ENCODE data around the gene CPEB4. TPM values are rescaled to one million over a fixed set of nuclear protein-coding genes. Genes with fewer than 3 reads are reported as not detected.

Gene CPEB4
- total and polyA plus RNA-seq, 5 donors from 2014 or later: 3.4 to 42.7 (median 4.7) TPM

- ATAC-seq (ENCODE audit: low read depth in 2 of 2) (no peak), DNase-seq (no peak)
- no peak overlapping the region for H3K27ac ChIP-seq (ENCODE audit: insufficient read depth, low read length, poor library complexity, severe bottlenecking)
- no peak overlapping the region for H3K4me3 Mint-ChIP-seq
- peaks cover 12 to 31% (median 22%) of the 10 kb centered on the region in 4 donors for H3K4me1 Mint-ChIP-seq
- no peaks in the 10 kb centered on the region for H3K9me3 ChIP-seq (ENCODE audit: control insufficient read depth in 2 of 2, low read length in 2 of 2)
- H3K4me3 ChIP-seq (ENCODE audit: low read depth, low read length): no peak overlapping the region
- no peaks in the 10 kb centered on the region for H3K9me3 Mint-ChIP-seq
- H3K27ac Mint-ChIP-seq: peak overlapping the region in 2 of 3 donors; percentile 27 to 30
- peaks cover 3% of the 10 kb centered on the region for H3K36me3 Mint-ChIP-seq
- H3K36me3 ChIP-seq (ENCODE audit: control insufficient read depth, insufficient read depth, low read length): peaks cover 3% of the 10 kb centered on the region
- peaks cover 17% of the 10 kb centered on the region for H3K4me1 ChIP-seq (ENCODE audit: control insufficient read depth, insufficient read depth, low read length, poor library complexity, severe bottlenecking)
- H3K27me3 Mint-ChIP-seq: no peaks in the 10 kb centered on the region
- no peaks in the 10 kb centered on the region for H3K27me3 ChIP-seq (ENCODE audit: control insufficient read depth, insufficient read depth, low read length)
These were observed 35.3 kb downstream of the CPEB4 start for GRCh38 chr5:173923218-173924095.

- DNase-seq (no peak), ATAC-seq (ENCODE audit: low read depth in 2 of 2) (no peak)
- Mint-ChIP-seq H3K4me1 (peaks cover 12 to 34% (median 24%) of the 10 kb centered on the region in 4 donors), H3K27ac (no peak overlapping the region), H3K4me3 (no peak overlapping the region), H3K27me3 (no peaks in the 10 kb centered on the region), H3K36me3 (peaks cover 3% of the 10 kb centered on the region), H3K9me3 (peaks cover 0 to 2% (median 0%) of the 10 kb centered on the region in 7 donors)
- Histone ChIP-seq H3K27me3 (ENCODE audit: control insufficient read depth, insufficient read depth, low read length) (no peaks in the 10 kb centered on the region), H3K4me3 (ENCODE audit: low read depth, low read length) (no peak overlapping the region), H3K27ac (ENCODE audit: insufficient read depth, low read length, poor library complexity, severe bottlenecking) (no peak overlapping the region), H3K4me1 (ENCODE audit: control insufficient read depth, insufficient read depth, low read length, poor library complexity, severe bottlenecking) (peaks cover 5% of the 10 kb centered on the region), H3K36me3 (ENCODE audit: control insufficient read depth, insufficient read depth, low read length) (peaks cover 5% of the 10 kb centered on the region), H3K9me3 (ENCODE audit: control insufficient read depth in 2 of 2, low read length in 2 of 2) (no peaks in the 10 kb centered on the region)
These were observed 36.8 kb downstream of the CPEB4 start for GRCh38 chr5:173924899-173925298.

GRCh38 chr5:173925449-173926071, 37.4 kb downstream of the CPEB4 start:
- Mint-ChIP-seq H3K9me3 (peaks cover 0 to 2% (median 0%) of the 10 kb centered on the region in 7 donors), H3K4me3 (no peak overlapping the region), H3K27ac (no peak overlapping the region), H3K4me1 (peaks cover 12 to 31% (median 23%) of the 10 kb centered on the region in 4 donors), H3K36me3 (peaks cover 3% of the 10 kb centered on the region), H3K27me3 (no peaks in the 10 kb centered on the region)
- Histone ChIP-seq H3K36me3 (ENCODE audit: control insufficient read depth, insufficient read depth, low read length) (peaks cover 5% of the 10 kb centered on the region), H3K27ac (ENCODE audit: insufficient read depth, low read length, poor library complexity, severe bottlenecking) (no peak overlapping the region), H3K4me1 (ENCODE audit: control insufficient read depth, insufficient read depth, low read length, poor library complexity, severe bottlenecking) (no peaks in the 10 kb centered on the region), H3K4me3 (ENCODE audit: low read depth, low read length) (no peak overlapping the region), H3K27me3 (ENCODE audit: control insufficient read depth, insufficient read depth, low read length) (no peaks in the 10 kb centered on the region), H3K9me3 (ENCODE audit: control insufficient read depth in 2 of 2, low read length in 2 of 2) (no peaks in the 10 kb centered on the region)
- no peak for ATAC-seq (ENCODE audit: low read depth in 2 of 2)
- peak; percentile 16 to 76 (median 37) for DNase-seq

- Histone ChIP-seq H3K27me3 (ENCODE audit: control insufficient read depth, insufficient read depth, low read length) (no peaks in the 10 kb centered on the region), H3K4me1 (ENCODE audit: control insufficient read depth, insufficient read depth, low read length, poor library complexity, severe bottlenecking) (no peaks in the 10 kb centered on the region), H3K4me3 (ENCODE audit: low read depth, low read length) (no peak overlapping the region), H3K27ac (ENCODE audit: insufficient read depth, low read length, poor library complexity, severe bottlenecking) (no peak overlapping the region), H3K36me3 (ENCODE audit: control insufficient read depth, insufficient read depth, low read length) (peaks cover 5% of the 10 kb centered on the region), H3K9me3 (ENCODE audit: control insufficient read depth in 2 of 2, low read length in 2 of 2) (no peaks in the 10 kb centered on the region)
- Mint-ChIP-seq H3K36me3 (peaks cover 3% of the 10 kb centered on the region), H3K27me3 (no peaks in the 10 kb centered on the region), H3K27ac (no peak overlapping the region), H3K9me3 (peaks cover 0 to 2% (median 0%) of the 10 kb centered on the region in 7 donors), H3K4me1 (peaks cover 12 to 23% (median 18%) of the 10 kb centered on the region in 4 donors), H3K4me3 (no peak overlapping the region)
- DNase-seq: no peak
- ATAC-seq (ENCODE audit: low read depth in 2 of 2): no peak
These were observed 38.2 kb downstream of the CPEB4 start for GRCh38 chr5:173926359-173926758.

GRCh38 chr5:173928871-173929574, 40.9 kb downstream of the CPEB4 start:
- H3K4me3 ChIP-seq (ENCODE audit: low read depth, low read length): no peak overlapping the region
- Mint-ChIP-seq H3K4me3 (no peak overlapping the region), H3K36me3 (peaks cover 14% of the 10 kb centered on the region), H3K27ac (no peak overlapping the region), H3K27me3 (no peaks in the 10 kb centered on the region), H3K9me3 (peaks cover 0 to 2% (median 0%) of the 10 kb centered on the region in 7 donors), H3K4me1 (peaks cover 5 to 16% (median 15%) of the 10 kb centered on the region in 4 donors)
- peaks cover 2% of the 10 kb centered on the region for H3K36me3 ChIP-seq (ENCODE audit: control insufficient read depth, insufficient read depth, low read length)
- no peak overlapping the region for H3K27ac ChIP-seq (ENCODE audit: insufficient read depth, low read length, poor library complexity, severe bottlenecking)
- no peaks in the 10 kb centered on the region for H3K4me1 ChIP-seq (ENCODE audit: control insufficient read depth, insufficient read depth, low read length, poor library complexity, severe bottlenecking)
- DNase-seq: no peak
- no peaks in the 10 kb centered on the region for H3K9me3 ChIP-seq (ENCODE audit: control insufficient read depth in 2 of 2, low read length in 2 of 2)
- no peak for ATAC-seq (ENCODE audit: low read depth in 2 of 2)
- H3K27me3 ChIP-seq (ENCODE audit: control insufficient read depth, insufficient read depth, low read length): no peaks in the 10 kb centered on the region

DNA sequence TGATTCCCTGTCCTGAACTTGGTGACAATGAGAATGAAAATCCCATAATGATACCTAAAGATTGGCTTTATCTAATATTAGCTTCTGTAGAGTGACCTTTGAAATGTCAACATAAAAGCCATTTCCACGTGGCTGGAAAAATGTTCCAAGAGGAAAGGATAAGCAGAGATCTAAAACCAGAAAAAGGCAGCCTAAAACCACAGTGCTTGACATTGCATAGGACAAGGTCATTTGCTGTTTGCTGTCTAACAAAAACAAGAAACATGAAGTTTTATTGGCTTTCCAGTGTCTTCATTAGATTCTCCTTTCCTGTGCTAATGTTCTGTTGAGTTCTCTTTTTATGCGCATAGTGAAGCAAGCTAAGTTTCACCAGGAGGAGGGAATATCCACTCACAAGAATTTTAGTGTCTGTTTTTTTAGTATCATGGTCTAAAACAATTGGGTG, 44.6 kb downstream of the CPEB4 start:
- Mint-ChIP-seq H3K9me3 (peaks cover 0 to 2% (median 0%) of the 10 kb centered on the region in 7 donors), H3K4me1 (peaks cover 3 to 28% (median 12%) of the 10 kb centered on the region in 4 donors)
- H3K4me3 ChIP-seq (ENCODE audit: low read depth, low read length): no peak overlapping the region

DNA sequence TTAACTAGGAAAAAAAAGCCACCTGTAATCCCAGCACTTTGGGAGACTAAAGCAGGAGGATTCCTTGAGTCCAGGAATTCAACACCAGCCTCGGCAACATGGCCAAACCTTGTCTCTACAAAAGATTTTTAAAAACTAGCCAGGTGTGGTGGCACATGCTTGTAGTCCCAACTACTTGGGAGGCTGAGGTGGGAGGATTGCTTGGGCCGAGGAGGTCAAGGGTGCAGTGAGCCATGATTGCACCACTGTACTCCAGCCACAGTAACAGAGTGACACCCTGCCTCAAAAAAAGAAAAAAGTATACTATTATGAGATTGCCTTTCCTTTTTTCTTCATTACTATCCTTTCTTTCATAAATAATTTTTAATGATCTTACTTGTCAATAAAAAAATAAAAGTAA, 45.8 kb downstream of the CPEB4 start:
- DNase-seq: no peak
- no peak overlapping the region for H3K27ac Mint-ChIP-seq
- peaks cover 0 to under 1% (median 0%) of the 10 kb centered on the region in 7 donors for H3K9me3 Mint-ChIP-seq

More for the DNA sequence above, 44.6 kb downstream of the CPEB4 start:
- ATAC-seq (ENCODE audit: low read depth in 2 of 2) (no peak), DNase-seq (no peak)
- Histone ChIP-seq H3K36me3 (ENCODE audit: control insufficient read depth, insufficient read depth, low read length) (peaks cover 2% of the 10 kb centered on the region), H3K27me3 (ENCODE audit: control insufficient read depth, insufficient read depth, low read length) (no peaks in the 10 kb centered on the region), H3K4me1 (ENCODE audit: control insufficient read depth, insufficient read depth, low read length, poor library complexity, severe bottlenecking) (no peaks in the 10 kb centered on the region), H3K27ac (ENCODE audit: insufficient read depth, low read length, poor library complexity, severe bottlenecking) (no peak overlapping the region), H3K9me3 (ENCODE audit: control insufficient read depth in 2 of 2, low read length in 2 of 2) (no peaks in the 10 kb centered on the region)
- Mint-ChIP-seq H3K27me3 (no peaks in the 10 kb centered on the region), H3K27ac (no peak overlapping the region), H3K4me3 (no peak overlapping the region), H3K36me3 (peaks cover 11% of the 10 kb centered on the region)

More for the DNA sequence above, 45.8 kb downstream of the CPEB4 start:
- H3K4me3 ChIP-seq (ENCODE audit: low read depth, low read length): no peak overlapping the region
- Mint-ChIP-seq H3K27me3 (no peaks in the 10 kb centered on the region), H3K4me3 (no peak overlapping the region), H3K4me1 (peaks cover 2 to 21% (median 12%) of the 10 kb centered on the region in 4 donors), H3K36me3 (peaks cover 11% of the 10 kb centered on the region)
- no peak for ATAC-seq (ENCODE audit: low read depth in 2 of 2)
- no peak overlapping the region for H3K27ac ChIP-seq (ENCODE audit: insufficient read depth, low read length, poor library complexity, severe bottlenecking)
- no peaks in the 10 kb centered on the region for H3K9me3 ChIP-seq (ENCODE audit: control insufficient read depth in 2 of 2, low read length in 2 of 2)
- H3K4me1 ChIP-seq (ENCODE audit: control insufficient read depth, insufficient read depth, low read length, poor library complexity, severe bottlenecking): no peaks in the 10 kb centered on the region
- H3K27me3 ChIP-seq (ENCODE audit: control insufficient read depth, insufficient read depth, low read length): no peaks in the 10 kb centered on the region
- peaks cover 4% of the 10 kb centered on the region for H3K36me3 ChIP-seq (ENCODE audit: control insufficient read depth, insufficient read depth, low read length)
